ENCODE data around the gene SLC30A7.
"Not testable (repeated sequence)": the region's sequence is repeated elsewhere in the genome, so short reads cannot be mapped to it uniquely, and the experiment has no call there.

The SLC30A7 gene

GRCh38 chr1:100905181-100905580 lies 9.3 kb downstream of the SLC30A7 start:
- no peak for ATAC-seq
- Mint-ChIP-seq H3K4me1 (peaks cover 17% of the 10 kb centered on the region), H3K27me3 (no peaks in the 10 kb centered on the region), H3K36me3 (peaks cover 66% of the 10 kb centered on the region), H3K27ac (no peak overlapping the region), H3K4me3 (no peak overlapping the region), H3K9me3 (peaks cover 3% of the 10 kb centered on the region)

GRCh38 chr1:100907887-100908286 lies 12.0 kb downstream of the SLC30A7 start:
- peaks cover 3% of the 10 kb centered on the region for H3K9me3 Mint-ChIP-seq
- peaks cover 60% of the 10 kb centered on the region for H3K36me3 Mint-ChIP-seq
- no peak for ATAC-seq
- no peaks in the 10 kb centered on the region for H3K27me3 Mint-ChIP-seq
- no peak overlapping the region for H3K4me3 Mint-ChIP-seq
- H3K4me1 Mint-ChIP-seq = peaks cover 10% of the 10 kb centered on the region
- peak overlapping the region; percentile 19 for H3K27ac Mint-ChIP-seq

GRCh38 chr1:100909018-100909417 lies 13.1 kb downstream of the SLC30A7 start:
- Mint-ChIP-seq H3K4me3 (no peak overlapping the region), H3K36me3 (peaks cover 68% of the 10 kb centered on the region), H3K27me3 (no peaks in the 10 kb centered on the region), H3K4me1 (peaks cover 10% of the 10 kb centered on the region), H3K9me3 (peaks cover 3% of the 10 kb centered on the region), H3K27ac (no peak overlapping the region)
- ATAC-seq = no peak

GRCh38 chr1:100912019-100912418 lies 16.1 kb downstream of the SLC30A7 start:
- no peak for ATAC-seq
- Mint-ChIP-seq H3K4me1 (peaks cover 24% of the 10 kb centered on the region), H3K27me3 (no peaks in the 10 kb centered on the region), H3K4me3 (no peak overlapping the region), H3K36me3 (peaks cover 62% of the 10 kb centered on the region), H3K9me3 (no peaks in the 10 kb centered on the region), H3K27ac (no peak overlapping the region)

GRCh38 chr1:100921110-100921706 lies 25.3 kb downstream of the SLC30A7 start:
- ATAC-seq = no peak
- Mint-ChIP-seq H3K27me3 (no peaks in the 10 kb centered on the region), H3K27ac (no peak overlapping the region), H3K4me3 (no peak overlapping the region), H3K4me1 (peaks cover 15% of the 10 kb centered on the region), H3K36me3 (peaks cover 33% of the 10 kb centered on the region), H3K9me3 (peaks cover 2% of the 10 kb centered on the region)

GRCh38 chr1:100924212-100924611 lies 28.3 kb downstream of the SLC30A7 start:
- H3K36me3 Mint-ChIP-seq = peaks cover 25% of the 10 kb centered on the region

GRCh38 chr1:100924991-100925390 lies 29.1 kb downstream of the SLC30A7 start:
- Mint-ChIP-seq H3K27ac (peak overlapping the region; percentile 1), H3K4me3 (no peak overlapping the region), H3K4me1 (peaks cover 6% of the 10 kb centered on the region)

More at GRCh38 chr1:100924212-100924611, 28.3 kb downstream of the SLC30A7 start:
- no peaks in the 10 kb centered on the region for H3K27me3 Mint-ChIP-seq
- ATAC-seq = no peak
- H3K27ac Mint-ChIP-seq = no peak overlapping the region
- no peak overlapping the region for H3K4me3 Mint-ChIP-seq
- H3K9me3 Mint-ChIP-seq = peaks cover 2% of the 10 kb centered on the region
- H3K4me1 Mint-ChIP-seq = peaks cover 6% of the 10 kb centered on the region

GRCh38 chr1:100926240-100926639 lies 30.4 kb downstream of the SLC30A7 start:
- Mint-ChIP-seq H3K27me3 (no peaks in the 10 kb centered on the region), H3K4me1 (peaks cover 7% of the 10 kb centered on the region), H3K9me3 (peaks cover 2% of the 10 kb centered on the region), H3K4me3 (no peak overlapping the region), H3K36me3 (peaks cover 25% of the 10 kb centered on the region), H3K27ac (no peak overlapping the region)
- ATAC-seq = no peak

More at GRCh38 chr1:100924991-100925390, 29.1 kb downstream of the SLC30A7 start:
- peaks cover 25% of the 10 kb centered on the region for H3K36me3 Mint-ChIP-seq
- no peak for ATAC-seq
- H3K27me3 Mint-ChIP-seq = no peaks in the 10 kb centered on the region
- peaks cover 2% of the 10 kb centered on the region for H3K9me3 Mint-ChIP-seq

- Mint-ChIP-seq H3K36me3 (peaks cover 25% of the 10 kb centered on the region), H3K27ac (no peak overlapping the region), H3K4me1 (peaks cover 14% of the 10 kb centered on the region), H3K9me3 (peaks cover 2% of the 10 kb centered on the region), H3K4me3 (no peak overlapping the region), H3K27me3 (no peaks in the 10 kb centered on the region)
- peak; percentile 54 for ATAC-seq
Observed at GRCh38 chr1:100927276-100927675, 31.4 kb downstream of the SLC30A7 start.

- Mint-ChIP-seq H3K4me1 (peaks cover 14% of the 10 kb centered on the region), H3K36me3 (peaks cover 33% of the 10 kb centered on the region), H3K27ac (no peak overlapping the region), H3K9me3 (peaks cover 2% of the 10 kb centered on the region), H3K27me3 (no peaks in the 10 kb centered on the region), H3K4me3 (no peak overlapping the region)
- ATAC-seq = no peak
Observed at GRCh38 chr1:100928128-100928527, 32.2 kb downstream of the SLC30A7 start.

- no peak for ATAC-seq
- Mint-ChIP-seq H3K36me3 (peaks cover 35% of the 10 kb centered on the region), H3K9me3 (peaks cover 2% of the 10 kb centered on the region), H3K27ac (no peak overlapping the region), H3K27me3 (no peaks in the 10 kb centered on the region), H3K4me1 (peaks cover 8% of the 10 kb centered on the region), H3K4me3 (no peak overlapping the region)
Observed at GRCh38 chr1:100930494-100930893, 34.6 kb downstream of the SLC30A7 start.

- peak overlapping the region; percentile 24 for H3K27ac Mint-ChIP-seq
- H3K4me1 Mint-ChIP-seq = peaks cover 8% of the 10 kb centered on the region
- no peaks in the 10 kb centered on the region for H3K27me3 Mint-ChIP-seq
- H3K4me3 Mint-ChIP-seq = no peak overlapping the region
- H3K36me3 Mint-ChIP-seq = peaks cover 35% of the 10 kb centered on the region
- no peaks in the 10 kb centered on the region for H3K9me3 Mint-ChIP-seq
- ATAC-seq = no peak
Observed at GRCh38 chr1:100931716-100932115, 35.8 kb downstream of the SLC30A7 start.

- H3K27ac Mint-ChIP-seq, H3K4me3 Mint-ChIP-seq, H3K9me3 Mint-ChIP-seq, H3K4me1 Mint-ChIP-seq, ATAC-seq, H3K27me3 Mint-ChIP-seq: not testable (repeated sequence)
- H3K36me3 Mint-ChIP-seq = peaks cover 50% of the 10 kb centered on the region
Observed at GRCh38 chr1:100933555-100933954, 37.7 kb downstream of the SLC30A7 start.

GRCh38 chr1:100936194-100936967 lies 40.5 kb downstream of the SLC30A7 start:
- no peak for ATAC-seq

GRCh38 chr1:100941098-100941527 lies 45.2 kb downstream of the SLC30A7 start:
- ATAC-seq = peak; percentile 75
- H3K36me3 Mint-ChIP-seq = peaks cover 74% of the 10 kb centered on the region
- H3K4me1 Mint-ChIP-seq = peaks cover 39% of the 10 kb centered on the region
- H3K4me3 Mint-ChIP-seq = peak overlapping the region; percentile 51
- H3K9me3 Mint-ChIP-seq = peaks cover 4% of the 10 kb centered on the region
- peak overlapping the region; percentile 65 for H3K27ac Mint-ChIP-seq
- H3K27me3 Mint-ChIP-seq = no peaks in the 10 kb centered on the region

More at GRCh38 chr1:100936194-100936967, 40.5 kb downstream of the SLC30A7 start:
- no peak overlapping the region for H3K27ac Mint-ChIP-seq
- H3K4me3 Mint-ChIP-seq = no peak overlapping the region
- peaks cover 16% of the 10 kb centered on the region for H3K4me1 Mint-ChIP-seq
- H3K27me3 Mint-ChIP-seq = no peaks in the 10 kb centered on the region
- peaks cover 4% of the 10 kb centered on the region for H3K9me3 Mint-ChIP-seq
- H3K36me3 Mint-ChIP-seq = peaks cover 67% of the 10 kb centered on the region
